GM21447 (cell line): ENCODE results near the gene RPL14.
A peak's percentile ranks its signal among the peaks of the same experiment; 100 is the strongest.
"Not testable (repeated sequence)": the region's sequence is repeated elsewhere in the genome, so short reads cannot be mapped to it uniquely, and the experiment has no call there.

Experiments
- ATAC-seq: cut with Tn5 transposase; IDR thresholded peaks from one replicate; pipeline ENCODE4 v1.9.1; 2021; ENCODE audit not compliant: unreplicated experiment

Gene RPL14

DNA sequence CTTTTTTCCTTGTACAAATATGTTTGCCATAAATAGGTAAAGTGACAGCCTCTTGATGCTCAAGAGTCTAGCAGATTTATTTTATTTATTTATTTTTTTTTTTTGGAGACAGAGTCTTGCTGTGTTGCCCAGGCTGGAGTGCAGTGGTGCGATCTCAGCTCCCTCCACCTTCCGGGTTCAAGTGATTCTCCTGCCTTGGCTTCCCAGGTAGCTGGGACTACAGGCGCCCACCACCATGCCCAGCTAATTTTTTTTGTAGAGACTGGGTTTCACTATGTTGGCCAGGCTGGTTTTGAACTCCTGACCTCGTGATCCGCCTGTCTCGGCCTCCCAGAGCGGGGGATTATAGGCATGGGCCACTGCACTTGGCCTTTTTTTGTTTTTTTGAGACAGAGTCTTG is 5.7 kb downstream of the RPL14 start:
- ATAC-seq: not testable (repeated sequence)

DNA sequence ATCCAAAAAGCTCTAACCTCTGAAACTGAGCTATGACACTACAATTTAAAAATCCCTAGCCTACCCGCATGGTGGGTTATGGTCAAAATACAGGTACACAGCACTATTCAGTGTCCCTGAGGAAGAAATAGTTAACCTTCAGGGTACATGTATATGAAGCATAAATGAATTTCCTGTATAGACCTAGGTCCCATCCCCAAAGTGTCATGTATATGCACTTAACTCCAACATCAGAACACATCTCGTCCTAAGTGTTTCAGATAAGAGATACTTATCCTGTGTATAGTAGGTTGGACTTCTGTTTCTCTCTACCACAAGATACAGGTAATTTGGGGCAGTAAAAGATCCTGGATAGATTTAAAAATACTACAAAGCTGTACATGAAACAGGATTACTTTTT is 6.4 kb downstream of the RPL14 start:
- ATAC-seq: no peak

DNA sequence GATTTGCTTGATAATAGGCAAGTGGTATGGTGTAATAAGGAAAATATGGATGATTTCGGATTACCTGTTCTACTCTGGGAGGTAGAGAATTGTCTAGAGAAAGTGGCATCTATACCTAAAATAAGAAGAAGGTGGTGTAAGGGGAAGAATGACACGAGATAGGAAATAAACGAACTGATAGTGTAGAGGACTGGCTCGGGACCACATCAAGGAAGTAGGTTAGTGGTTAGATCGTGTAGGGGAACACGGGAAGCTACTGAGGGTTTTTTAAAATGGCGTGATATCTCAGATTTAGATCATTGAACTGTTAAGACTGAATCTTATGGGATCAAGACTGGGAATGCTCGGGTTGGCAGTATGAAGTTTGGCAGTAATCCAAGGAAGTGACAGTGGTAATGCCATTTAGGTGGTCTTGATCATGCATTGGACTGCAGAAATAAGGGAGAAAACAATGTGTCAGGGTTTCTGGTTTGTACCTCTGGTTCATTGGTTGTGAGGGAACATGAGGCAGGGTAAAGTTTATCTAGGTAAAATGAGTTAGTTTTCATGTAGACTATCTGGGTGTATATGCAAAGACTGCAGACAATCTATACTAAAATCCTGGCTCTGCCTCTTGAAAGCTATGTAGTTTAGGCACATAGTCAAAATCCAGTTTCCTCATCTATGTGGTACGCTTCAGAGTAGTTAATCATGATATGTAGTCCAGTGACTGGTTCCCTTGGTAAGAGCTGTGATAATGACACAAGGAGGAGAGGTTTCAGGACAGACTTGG is 7.4 kb downstream of the RPL14 start:
- no peak for ATAC-seq

DNA sequence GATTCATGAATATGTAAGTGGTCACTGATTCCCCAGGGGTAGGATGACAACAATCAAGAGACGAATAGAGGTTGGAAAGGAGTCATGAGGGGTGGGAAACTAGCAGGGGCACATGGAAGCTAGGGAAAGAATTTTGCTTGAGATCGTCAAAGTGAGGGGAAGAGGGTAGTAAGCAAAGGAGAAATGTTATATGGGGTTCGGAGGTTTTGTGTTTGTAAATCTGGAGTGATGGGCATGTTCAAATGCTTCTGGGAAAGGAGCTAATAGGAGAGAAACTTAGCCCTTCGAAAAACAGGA is 7.9 kb downstream of the RPL14 start:
- no peak for ATAC-seq

DNA sequence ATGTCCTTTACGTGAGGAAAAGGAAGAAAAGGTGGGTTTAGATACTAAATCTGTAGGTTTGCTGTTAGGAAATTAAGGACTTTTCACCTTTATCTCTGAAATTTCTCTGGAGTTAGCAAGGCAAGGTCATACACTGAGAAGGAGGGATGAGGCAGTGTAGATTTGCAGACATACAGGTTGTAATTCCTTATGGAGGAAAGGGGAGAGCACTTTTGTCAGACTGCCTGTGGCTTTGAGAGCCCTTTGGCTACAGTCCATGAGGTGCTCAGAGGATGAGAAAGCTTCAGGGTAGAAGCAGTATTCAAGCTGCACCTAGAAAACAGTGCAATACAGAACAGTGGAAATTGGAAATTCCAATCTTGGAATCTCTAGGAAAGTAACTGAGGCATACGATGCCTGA is 8.3 kb downstream of the RPL14 start:
- no peak for ATAC-seq

DNA sequence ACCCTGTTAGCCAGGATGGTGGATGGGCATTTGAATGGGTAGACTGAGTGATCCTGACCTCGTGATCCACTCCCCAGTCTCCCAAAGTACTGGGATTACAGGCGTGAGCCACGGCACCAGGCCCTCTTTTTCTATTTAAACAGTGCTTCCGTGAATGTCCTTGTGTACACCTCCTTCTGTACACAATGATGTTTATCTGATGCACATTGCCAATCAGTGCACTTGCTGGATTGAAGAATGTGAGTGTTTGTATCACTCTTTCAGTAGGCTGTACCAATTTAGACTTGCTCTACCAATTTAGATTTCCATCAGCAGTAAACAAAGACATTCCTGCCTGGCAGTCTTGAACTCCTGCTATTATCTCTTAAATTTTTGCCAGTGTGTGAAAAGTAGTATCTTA is 10.9 kb downstream of the RPL14 start:
- ATAC-seq: no peak

DNA sequence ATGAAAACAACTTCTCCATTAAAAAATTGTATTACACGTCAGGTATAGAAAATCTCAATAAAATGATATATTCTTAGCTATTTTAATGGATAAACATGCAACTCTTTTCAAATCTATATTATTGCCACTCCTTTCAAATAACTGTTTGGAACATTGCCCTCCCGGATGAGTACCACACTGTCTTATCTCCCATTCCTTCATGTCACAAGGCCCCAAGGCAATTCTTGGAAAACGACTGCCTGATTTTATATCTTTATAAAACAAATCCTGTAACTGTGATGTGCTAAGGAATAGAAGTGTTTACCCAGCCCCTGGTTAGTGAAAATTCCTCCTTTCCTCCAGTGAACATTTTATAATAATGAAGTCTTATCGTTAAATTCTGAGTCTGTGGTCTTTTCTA is 13.6 kb downstream of the RPL14 start:
- no peak for ATAC-seq

DNA sequence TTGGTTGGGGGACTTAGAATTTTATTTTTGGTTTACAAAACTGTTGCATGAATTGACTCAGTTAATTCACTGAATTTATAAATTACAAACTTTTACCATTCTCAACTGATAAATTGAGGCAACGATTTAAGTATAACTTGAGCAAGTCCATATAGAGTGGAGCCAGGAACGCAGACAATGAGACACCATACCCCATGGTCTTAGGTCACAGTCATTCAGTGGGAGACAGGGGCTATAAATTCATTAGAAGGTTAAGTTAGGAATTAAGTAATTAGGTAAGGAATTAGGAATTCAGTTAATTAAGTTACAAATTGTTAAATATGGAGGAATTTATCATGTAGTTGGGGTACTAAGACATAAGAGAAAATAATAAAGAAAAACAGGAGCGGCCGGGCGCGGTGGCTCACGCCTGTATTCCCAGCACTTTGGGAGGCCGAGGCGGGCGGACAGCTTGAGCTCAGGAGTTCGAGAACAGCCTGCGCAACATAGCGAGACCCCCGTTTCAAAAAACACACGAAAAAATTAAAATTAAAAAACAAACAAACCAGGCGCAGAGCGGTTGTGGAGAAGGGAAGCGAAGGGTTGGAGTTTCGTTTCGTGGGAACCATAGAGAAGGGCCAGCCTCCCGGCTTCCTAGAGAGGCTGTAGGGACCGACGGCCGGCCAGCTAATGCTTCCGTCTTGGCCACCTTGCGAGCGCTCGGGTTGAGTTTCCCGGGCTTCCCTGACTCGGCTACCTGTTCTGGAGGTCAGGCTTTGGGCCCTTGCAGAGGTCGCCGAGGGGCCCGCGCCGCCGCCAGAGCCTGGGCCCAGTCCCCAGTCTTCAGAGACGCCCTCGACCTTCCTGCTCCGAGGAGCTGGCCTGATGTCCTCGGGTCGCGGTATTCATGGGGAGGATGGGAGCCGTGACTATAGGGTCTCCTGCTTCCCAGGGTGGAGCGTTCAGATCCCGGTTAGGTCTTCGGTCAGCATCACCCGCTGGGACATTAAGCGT is 19.6 kb downstream of the RPL14 start, which contains the start of gene ZNF619:
Gene ZNF619, plus strand, starts transcription at position 645 of the 993 bp plus-strand sequence. CDS start 858 bp downstream, outside the sequence.
- ATAC-seq: peak; percentile 90

DNA sequence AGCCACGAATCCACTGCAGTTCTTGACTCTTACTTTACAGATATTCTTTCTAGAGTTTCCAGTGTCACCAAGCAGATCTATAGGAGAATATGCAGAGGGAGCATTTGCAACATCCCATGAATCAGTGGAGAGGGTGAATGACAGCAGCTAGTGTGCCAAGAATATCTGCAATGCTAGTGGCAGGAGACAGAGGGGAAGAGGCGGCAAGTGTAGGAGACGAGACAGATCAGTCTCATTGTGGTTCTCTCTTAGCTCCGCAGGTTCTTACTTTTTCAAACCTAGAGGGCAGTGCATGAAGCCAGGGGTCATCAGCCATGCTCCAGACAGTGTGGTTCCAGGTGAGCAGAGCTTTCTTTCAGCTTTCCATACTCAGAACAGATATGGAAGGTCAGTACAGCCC is 20.5 kb downstream of the RPL14 start:
- ATAC-seq: no peak

DNA sequence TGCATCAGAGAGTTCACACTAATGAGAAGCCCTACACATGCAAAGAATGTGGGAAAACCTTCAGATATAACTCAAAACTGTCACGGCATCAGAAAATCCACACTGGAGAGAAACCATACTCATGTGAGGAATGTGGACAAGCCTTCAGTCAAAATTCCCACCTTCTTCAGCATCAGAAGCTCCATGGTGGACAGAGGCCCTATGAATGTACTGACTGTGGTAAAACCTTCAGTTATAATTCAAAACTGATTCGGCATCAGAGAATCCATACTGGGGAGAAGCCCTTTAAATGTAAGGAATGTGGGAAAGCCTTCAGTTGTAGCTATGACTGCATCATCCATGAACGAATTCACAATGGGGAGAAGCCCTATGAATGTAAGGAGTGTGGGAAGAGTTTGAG is 30.0 kb downstream of the RPL14 start:
- ATAC-seq: no peak

DNA sequence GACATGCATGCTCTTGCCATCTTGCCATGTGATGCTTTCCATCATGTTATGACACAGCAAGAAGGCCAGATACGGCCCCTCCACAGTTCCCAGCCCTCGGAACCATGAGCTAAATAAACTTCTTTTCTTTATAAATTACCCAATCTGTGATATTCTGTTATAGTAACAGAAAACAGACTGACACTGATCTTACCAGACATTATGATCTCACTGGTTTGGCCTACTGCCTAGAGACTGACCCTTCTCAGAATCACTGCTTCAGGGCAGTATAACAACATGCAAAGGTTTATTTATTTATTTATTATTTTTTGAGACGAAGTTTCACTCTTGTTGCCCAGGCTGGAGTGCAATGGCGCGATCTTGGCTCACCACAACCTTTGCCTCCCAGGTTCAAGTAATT is 33.8 kb downstream of the RPL14 start:
- no peak for ATAC-seq

DNA sequence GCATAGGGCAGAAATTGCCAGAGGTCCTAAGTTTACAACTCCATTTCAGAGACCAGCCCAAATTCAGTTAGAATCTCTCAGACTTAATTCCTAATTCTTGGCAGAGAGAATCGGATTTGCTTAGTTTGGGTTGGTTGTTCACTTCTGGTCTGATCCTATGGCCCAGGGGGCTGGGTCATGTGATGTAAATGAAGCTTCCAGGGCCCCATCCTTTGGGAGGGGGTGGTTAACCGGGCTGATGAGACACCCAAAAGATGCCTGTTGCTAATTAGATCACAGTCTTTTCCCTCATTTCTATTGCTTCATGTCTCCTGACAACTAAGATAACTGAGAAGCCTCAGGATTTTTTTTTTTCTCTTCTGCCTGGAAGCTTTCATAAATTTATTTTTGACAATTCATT is 37.6 kb downstream of the RPL14 start:
- ATAC-seq: no peak

DNA sequence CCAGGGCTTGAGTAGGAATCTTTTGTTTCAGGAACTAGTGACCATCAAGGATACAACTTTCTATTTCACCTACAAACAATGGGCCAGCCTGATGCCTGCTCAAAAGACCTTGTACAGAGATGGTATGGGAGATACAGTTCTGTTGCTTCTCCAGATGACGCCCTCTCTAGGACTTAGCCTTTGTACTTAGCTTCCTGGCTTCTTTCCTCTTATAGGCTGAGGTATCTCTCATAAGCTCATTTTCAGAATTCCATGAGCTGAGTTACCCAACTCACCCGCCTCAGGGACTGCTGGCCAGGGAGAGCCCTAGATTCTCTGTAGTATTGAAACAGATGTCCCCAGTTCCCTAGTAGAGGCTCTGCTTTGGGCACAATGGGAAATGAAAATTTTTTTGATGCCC is 40.1 kb downstream of the RPL14 start:
- no peak for ATAC-seq

DNA sequence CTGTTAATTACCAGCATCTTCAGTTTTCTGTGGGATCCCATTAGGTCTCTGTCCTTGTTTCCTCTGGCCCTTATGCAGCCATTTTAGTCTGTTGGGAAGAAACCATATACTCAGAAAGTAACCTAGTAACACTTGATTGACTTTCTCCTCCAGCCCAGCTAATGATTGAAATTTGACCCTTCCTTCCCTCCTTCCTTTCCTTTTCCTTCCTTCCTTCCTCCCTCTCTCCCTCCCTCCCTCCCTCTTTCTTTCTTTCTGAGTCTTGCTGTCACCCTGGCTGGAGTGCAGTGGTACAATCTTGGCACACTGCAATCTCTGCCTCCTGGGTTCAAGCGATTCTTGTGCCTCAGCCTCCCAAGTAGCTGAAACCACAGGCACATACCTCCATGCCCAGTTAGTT is 42.8 kb downstream of the RPL14 start:
- ATAC-seq: no peak

DNA sequence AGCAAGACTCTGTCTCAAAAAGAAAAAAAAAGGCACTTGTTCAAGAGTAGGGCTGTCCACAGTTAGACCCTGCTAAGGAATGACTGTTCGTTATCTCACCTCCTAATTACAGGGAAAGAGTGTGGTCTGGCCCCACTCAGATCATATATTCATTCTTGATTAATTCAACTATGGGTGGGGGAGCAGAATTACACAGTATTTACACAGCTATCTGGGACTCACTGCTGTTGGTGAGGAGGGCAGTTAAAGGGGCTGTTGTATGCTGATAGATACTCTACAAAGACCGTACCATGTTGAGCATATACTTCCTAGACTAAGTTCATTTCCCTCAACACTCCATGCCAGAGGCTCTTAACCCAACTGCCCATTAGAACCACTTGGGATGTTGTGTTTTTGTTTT is 44.9 kb downstream of the RPL14 start:
- ATAC-seq: no peak

DNA sequence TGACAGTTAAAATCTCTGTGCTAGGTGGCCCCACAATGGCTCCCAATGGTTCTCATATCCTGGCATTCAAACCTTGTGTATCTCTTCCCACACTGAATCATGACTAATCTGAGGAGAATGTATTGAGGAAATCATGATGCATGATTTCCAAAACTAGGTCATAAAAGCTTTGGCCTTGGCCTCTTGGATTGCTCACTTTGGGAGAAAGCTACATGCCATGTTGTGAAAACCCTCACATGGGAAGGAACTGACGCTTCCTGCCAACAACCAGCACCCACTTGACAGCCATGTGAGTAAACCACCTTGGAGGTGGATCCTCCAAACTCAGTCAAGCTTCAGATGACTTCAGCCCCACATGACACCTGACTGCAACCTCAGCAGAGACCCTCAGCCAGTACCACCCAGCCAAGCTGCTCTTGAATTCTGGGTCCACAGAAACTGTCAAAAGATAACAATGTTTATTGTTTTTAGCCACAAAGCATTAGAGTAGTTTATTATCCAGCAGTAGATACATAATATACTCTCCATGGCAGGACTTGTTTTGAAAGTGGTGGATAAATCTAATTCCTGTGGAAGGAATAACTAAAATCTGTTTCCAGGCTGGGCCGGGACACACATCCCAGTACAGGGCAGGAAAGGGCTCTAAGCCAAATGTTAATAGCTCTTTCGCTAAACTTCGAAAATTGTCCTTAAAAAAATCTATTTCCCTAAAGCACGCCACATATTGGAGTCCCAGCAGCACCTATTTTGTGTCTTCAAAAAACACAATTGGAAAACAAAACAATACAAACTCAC is 47.7 kb downstream of the RPL14 start:
- no peak for ATAC-seq

DNA sequence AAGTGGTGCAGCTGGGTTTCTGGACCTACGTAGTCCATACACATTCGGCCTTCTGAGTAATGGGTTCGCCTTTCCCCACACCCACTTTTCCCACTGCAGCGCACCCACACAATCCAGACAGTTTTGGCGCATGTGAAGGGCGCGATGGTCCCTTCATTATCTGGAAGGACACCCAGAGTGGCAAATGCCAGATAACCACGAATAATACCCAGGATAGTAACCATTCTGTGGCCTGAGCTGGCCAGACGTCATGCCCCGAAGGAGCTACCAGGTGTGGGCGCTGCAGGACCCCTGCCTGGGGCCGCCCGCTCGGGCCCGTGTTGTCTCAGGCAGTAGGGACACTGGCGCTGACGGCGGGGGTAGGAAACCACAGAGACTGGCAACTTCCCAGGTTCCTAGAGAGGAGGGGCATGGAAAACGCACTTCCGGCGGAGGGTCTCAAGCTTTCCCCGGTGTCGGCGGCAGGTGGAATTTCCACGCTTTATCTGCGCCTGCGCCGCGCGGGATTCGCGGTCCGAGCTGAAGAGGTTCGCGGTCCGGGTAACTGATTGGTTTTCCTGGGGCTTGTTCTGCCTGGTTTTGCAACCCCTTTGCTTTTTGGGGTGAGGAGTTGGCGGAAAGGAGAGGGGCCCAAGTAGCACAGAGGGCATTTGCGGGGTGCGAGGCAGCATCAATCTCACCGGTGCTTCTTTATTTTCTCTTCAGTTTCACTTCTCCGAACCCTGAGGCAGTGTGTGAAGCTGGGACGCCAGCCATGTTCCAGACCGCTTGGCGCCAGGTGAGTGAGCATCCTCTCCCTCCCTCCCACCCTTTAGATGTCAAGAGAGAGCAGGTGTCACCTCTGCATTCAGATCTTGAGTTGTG is 48.7 kb downstream of the RPL14 start, which contains the start of gene ZNF620:
Gene ZNF620, plus strand, starts transcription at position 441 of the 864 bp plus-strand sequence. Its CDS starts 314 bp downstream, at position 755.
- peak; percentile 73 for ATAC-seq

DNA sequence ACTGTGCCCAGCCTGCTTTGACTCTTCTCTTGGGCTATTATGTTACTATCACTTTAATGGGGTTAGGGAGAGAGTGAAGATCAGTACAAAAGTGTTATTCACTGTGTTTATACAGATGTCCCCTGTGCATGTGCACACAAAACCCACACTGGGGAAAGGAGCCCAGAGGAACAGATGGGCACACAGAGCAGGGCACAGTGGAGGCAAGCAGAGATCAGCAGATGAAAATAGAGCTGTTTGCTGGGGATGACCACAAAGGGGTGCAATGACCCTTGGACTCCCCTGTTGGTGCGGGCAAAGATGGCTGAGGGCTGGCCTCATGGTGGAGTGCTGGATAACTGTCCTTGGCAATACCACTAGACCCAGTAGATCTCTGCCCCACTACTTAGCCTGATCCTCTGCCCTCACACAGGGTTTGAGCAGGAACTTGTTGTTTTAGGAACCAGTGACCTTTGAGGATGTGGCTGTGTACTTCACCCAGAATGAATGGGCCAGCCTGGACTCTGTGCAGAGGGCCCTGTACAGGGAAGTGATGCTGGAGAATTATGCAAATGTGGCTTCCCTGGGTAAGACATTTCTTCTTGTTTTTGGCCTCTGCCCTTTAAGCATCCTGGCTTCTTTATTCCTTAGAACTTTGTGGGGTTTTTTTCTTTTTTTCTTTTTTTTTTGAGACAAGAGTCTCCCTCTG is 54.0 kb downstream of the RPL14 start:
- no peak for ATAC-seq

DNA sequence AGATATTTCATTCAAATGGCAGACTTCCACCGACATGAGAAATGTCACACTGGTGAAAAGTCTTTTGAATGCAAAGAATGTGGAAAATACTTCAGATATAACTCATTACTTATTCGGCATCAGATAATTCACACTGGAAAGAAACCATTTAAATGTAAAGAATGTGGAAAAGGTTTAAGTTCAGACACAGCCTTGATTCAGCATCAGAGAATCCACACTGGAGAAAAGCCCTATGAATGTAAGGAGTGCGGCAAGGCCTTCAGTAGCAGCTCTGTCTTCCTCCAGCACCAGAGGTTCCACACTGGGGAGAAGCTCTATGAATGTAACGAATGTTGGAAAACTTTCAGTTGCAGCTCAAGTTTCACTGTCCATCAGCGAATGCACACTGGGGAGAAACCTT is 59.1 kb downstream of the RPL14 start:
- no peak for ATAC-seq

DNA sequence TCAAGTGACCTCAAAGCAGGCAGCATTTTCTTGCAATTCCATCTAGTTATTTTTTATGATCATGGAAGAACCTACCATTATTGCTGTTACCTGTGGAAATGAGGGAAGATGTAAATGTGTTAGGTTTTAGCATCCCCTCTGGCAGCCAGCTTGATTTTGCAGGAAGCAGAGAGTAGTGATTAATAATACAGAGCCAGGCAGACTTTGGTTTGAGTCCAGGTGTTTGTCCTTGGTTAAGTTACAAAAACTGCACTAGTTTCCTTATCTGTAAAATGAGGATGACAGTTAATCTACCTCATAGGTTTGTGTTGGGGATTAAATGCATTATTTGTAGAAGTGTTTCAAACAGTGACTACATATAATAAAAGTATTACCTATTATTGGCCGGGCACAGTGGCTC is 60.9 kb downstream of the RPL14 start:
- no peak for ATAC-seq
